RWPE1 (cell line): ENCODE results near the gene PRDM11.
A peak's percentile ranks its signal among the peaks of the same experiment; 100 is the strongest.

Source experiments
- CTCF ChIA-PET: fragments of 350-600 bp; sonication (Branson Sonifier 250); formaldehyde crosslinking; extraction: SDS; loops from one replicate; lab custom pipeline; 2021; lab: Yijun Ruan, JAX
- POLR2A ChIA-PET: fragments of 400-600 bp; formaldehyde crosslinking; extraction: SDS; loops from one replicate; lab custom pipeline; 2020; ENCODE audit warnings: antibody characterized with exemption; ENCODE audit not compliant: low non-redundant PET; lab: Yijun Ruan, JAX
- DNase-seq: peaks from one replicate; pipeline ENCODE4 v3.0.0; 2012; ENCODE audit warnings: low spot score
- H3K27ac ChIP-seq: fragments of 450-650 bp; 2 replicates; pipeline ENCODE4 v1.5.1; 2017
- CTCF ChIP-seq: fragments of 450-650 bp; conservative IDR thresholded peaks from 2 replicates; pipeline ENCODE4 v1.5.1; 2017; ENCODE audit warnings: low read depth, mild to moderate bottlenecking

The PRDM11 gene

GRCh38 chr11:45263773-45264172 lies 117.3 kb downstream of the PRDM11 start:
- H3K27ac ChIP-seq, result no peak overlapping the region
- POLR2A ChIA-PET, result no interaction called here
- TF ChIP-seq CTCF, result no peak
- CTCF ChIA-PET, result no interaction called here
- no peak for DNase-seq

- no peak overlapping the region for H3K27ac ChIP-seq
- ChIA-PET CTCF (interaction anchor here (0.5 to 1.3 kb wide), 2 partner anchors 32 to 99 kb away, joined by 3 to 5 read pairs; no protein-coding TSS in a partner anchor), POLR2A (no interaction called here)
- TF ChIP-seq CTCF, result no peak
- DNase-seq, result peak; percentile 85
Observed at GRCh38 chr11:45264839-45265515, 118.5 kb downstream of the PRDM11 start.

- H3K27ac ChIP-seq, result no peak overlapping the region
- no peak for TF ChIP-seq CTCF
- ChIA-PET CTCF (interaction anchor here (0.7 to 1.5 kb wide), 4 partner anchors 17 to 54 kb away, joined by 3 to 5 read pairs (median 4); no protein-coding TSS in a partner anchor), POLR2A (no interaction called here)
- no peak for DNase-seq
Observed at GRCh38 chr11:45265969-45266675, 119.7 kb downstream of the PRDM11 start.

- ChIA-PET POLR2A (no interaction called here), CTCF (interaction anchor here (0.7 to 1.5 kb wide), 3 partner anchors 17 to 54 kb away, joined by 3 to 4 read pairs (median 3); no protein-coding TSS in a partner anchor)
- TF ChIP-seq CTCF, result no peak
- H3K27ac ChIP-seq, result no peak overlapping the region
- no peak for DNase-seq
Observed at GRCh38 chr11:45266676-45267020, 120.2 kb downstream of the PRDM11 start.

GRCh38 chr11:45267052-45267451 lies 120.6 kb downstream of the PRDM11 start:
- CTCF ChIA-PET, result interaction anchor here (1.5 kb wide), 1 partner anchor 54 kb away, joined by 3 read pairs; no protein-coding TSS in a partner anchor
- POLR2A ChIA-PET, result no interaction called here
- H3K27ac ChIP-seq, result no peak overlapping the region

More at GRCh38 chr11:45267052-45267451, 120.6 kb downstream of the PRDM11 start:
- no peak; the same call in 1 of the 2 replicates for TF ChIP-seq CTCF
- no peak for DNase-seq
